ENCODE data around the gene STAG3. TPM values are rescaled to one million over a fixed set of nuclear protein-coding genes. Genes with fewer than 3 reads are reported as not detected.

The STAG3 gene
- polyA plus RNA-seq, 3 donors: 0.39 TPM; not detected in 1

DNA sequence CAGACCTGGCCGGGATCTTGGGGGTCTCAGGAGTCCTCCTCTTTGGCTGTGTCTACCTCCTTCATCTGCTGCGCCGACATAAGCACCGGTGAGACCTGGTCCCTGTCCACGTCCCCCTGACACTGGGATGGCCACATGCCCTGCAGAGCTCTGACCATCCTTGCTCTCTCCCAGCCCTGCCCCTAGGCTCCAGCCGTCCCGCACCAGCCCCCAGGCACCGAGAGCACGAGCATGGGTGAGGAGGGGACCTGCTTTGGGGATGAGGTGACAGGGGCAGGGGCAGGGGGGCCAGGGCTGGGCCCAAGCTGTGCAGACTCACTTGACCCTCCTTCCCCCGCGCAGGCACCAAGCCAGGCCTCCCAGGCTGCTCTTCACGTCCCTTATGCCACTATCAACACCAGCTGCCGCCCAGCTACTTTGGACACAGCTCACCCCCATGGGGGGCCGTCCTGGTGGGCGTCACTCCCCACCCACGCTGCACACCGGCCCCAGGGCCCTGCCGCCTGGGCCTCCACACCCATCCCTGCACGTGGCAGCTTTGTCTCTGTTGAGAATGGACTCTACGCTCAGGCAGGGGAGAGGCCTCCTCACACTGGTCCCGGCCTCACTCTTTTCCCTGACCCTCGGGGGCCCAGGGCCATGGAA, 43.0 kb downstream of the STAG3 start:
- Histone ChIP-seq H3K27me3 (ENCODE audit: control insufficient read depth in 2 of 2, insufficient read depth in 2 of 2, low read length in 2 of 2) (no peaks in the 10 kb centered on the region), H3K4me2 (replicated peaks; ENCODE audit: extremely low read depth, low read length, poor library complexity, severe bottlenecking) (no peak overlapping the region), H3K9ac (ENCODE audit: insufficient read depth, low read length, poor library complexity, severe bottlenecking) (no peak overlapping the region), H3K9me3 (replicated peaks in 1 of 2; ENCODE audit: control insufficient read depth in 1 of 2, insufficient read depth in 1 of 2, low read length in 2 of 2) (no peaks in the 10 kb centered on the region), H2AFZ (ENCODE audit: insufficient read depth, low read depth, low read length, poor library complexity, severe bottlenecking) (no peak overlapping the region), H3K36me3 (replicated peaks in 1 of 2; ENCODE audit: control insufficient read depth in 1 of 2, insufficient read depth in 2 of 2, low read length in 2 of 2) (no peaks in the 10 kb centered on the region), H3K4me1 (ENCODE audit: control insufficient read depth in 1 of 2, insufficient read depth in 2 of 2, low read length in 2 of 2) (no peaks in the 10 kb centered on the region), H3K4me3 (replicated peaks in 1 of 3; ENCODE audit: low read depth in 2 of 3, low read length in 3 of 3) (no peak overlapping the region), H3K79me2 (ENCODE audit: insufficient read depth, low read length) (no peaks in the 10 kb centered on the region), H4K20me1 (ENCODE audit: insufficient read depth, low read length) (no peaks in the 10 kb centered on the region), H3K27ac (ENCODE audit: low read depth in 1 of 2, low read length in 2 of 2) (no peak overlapping the region)
- Mint-ChIP-seq H3K36me3 (peaks cover 3 to 4% of the 10 kb centered on the region in 2 donors), H3K27ac (peak overlapping the region in 1 of 7 donors; percentile 79), H3K9me3 (no peaks in the 10 kb centered on the region), H3K4me1 (peaks cover 9% of the 10 kb centered on the region), H3K27me3 (ENCODE audit: low read depth in 3 of 3) (no peaks in the 10 kb centered on the region), H3K4me3 (peak overlapping the region in 1 of 2 donors; percentile 61)
- no peak for DNase-seq
- intact Hi-C loops (cut with micrococcal nuclease): no loop called here
- TF ChIP-seq, protein P1, sequence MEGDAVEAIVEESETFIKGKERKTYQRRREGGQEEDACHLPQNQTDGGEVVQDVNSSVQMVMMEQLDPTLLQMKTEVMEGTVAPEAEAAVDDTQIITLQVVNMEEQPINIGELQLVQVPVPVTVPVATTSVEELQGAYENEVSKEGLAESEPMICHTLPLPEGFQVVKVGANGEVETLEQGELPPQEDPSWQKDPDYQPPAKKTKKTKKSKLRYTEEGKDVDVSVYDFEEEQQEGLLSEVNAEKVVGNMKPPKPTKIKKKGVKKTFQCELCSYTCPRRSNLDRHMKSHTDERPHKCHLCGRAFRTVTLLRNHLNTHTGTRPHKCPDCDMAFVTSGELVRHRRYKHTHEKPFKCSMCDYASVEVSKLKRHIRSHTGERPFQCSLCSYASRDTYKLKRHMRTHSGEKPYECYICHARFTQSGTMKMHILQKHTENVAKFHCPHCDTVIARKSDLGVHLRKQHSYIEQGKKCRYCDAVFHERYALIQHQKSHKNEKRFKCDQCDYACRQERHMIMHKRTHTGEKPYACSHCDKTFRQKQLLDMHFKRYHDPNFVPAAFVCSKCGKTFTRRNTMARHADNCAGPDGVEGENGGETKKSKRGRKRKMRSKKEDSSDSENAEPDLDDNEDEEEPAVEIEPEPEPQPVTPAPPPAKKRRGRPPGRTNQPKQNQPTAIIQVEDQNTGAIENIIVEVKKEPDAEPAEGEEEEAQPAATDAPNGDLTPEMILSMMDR (IDR thresholded peaks at IDR 0.05): no peak
- 95% methylated on average over 17 of the region's 22 CpGs for WGBS (ENCODE audit: insufficient coverage)

DNA sequence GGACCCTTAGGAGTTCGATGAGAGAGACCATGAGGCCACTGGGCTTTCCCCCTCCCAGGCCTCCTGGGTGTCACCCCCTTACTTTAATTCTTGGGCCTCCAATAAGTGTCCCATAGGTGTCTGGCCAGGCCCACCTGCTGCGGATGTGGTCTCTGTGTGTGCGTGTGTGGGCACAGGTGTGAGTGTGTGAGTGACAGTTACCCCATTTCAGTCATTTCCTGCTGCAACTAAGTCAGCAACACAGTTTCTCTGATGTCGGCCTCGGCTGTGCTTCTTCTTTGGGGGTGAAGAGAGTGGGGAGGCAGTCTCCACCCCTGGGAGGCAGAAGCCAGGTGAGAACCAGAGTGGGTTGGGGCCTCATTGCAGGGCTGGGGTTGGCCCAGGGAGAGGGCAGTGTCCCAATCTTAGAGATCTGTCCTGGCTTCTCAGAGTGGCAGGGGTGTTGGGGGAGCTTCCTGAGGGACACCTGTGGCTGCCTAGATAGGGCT, 43.6 kb downstream of the STAG3 start:
- Histone ChIP-seq H3K9ac (ENCODE audit: insufficient read depth, low read length, poor library complexity, severe bottlenecking) (no peak overlapping the region), H4K20me1 (ENCODE audit: insufficient read depth, low read length) (no peaks in the 10 kb centered on the region), H3K4me2 (replicated peaks; ENCODE audit: extremely low read depth, low read length, poor library complexity, severe bottlenecking) (no peak overlapping the region), H3K9me3 (replicated peaks in 1 of 2; ENCODE audit: control insufficient read depth in 1 of 2, insufficient read depth in 1 of 2, low read length in 2 of 2) (no peaks in the 10 kb centered on the region), H2AFZ (ENCODE audit: insufficient read depth, low read depth, low read length, poor library complexity, severe bottlenecking) (no peak overlapping the region), H3K27me3 (ENCODE audit: control insufficient read depth in 2 of 2, insufficient read depth in 2 of 2, low read length in 2 of 2) (no peaks in the 10 kb centered on the region), H3K79me2 (ENCODE audit: insufficient read depth, low read length) (no peaks in the 10 kb centered on the region), H3K4me1 (ENCODE audit: control insufficient read depth in 1 of 2, insufficient read depth in 2 of 2, low read length in 2 of 2) (no peaks in the 10 kb centered on the region), H3K27ac (ENCODE audit: low read depth in 1 of 2, low read length in 2 of 2) (no peak overlapping the region), H3K4me3 (replicated peaks in 1 of 3; ENCODE audit: low read depth in 2 of 3, low read length in 3 of 3) (no peak overlapping the region), H3K36me3 (replicated peaks in 1 of 2; ENCODE audit: control insufficient read depth in 1 of 2, insufficient read depth in 2 of 2, low read length in 2 of 2) (no peaks in the 10 kb centered on the region)
- Mint-ChIP-seq H3K36me3 (peaks cover 3 to 4% of the 10 kb centered on the region in 2 donors), H3K9me3 (no peaks in the 10 kb centered on the region), H3K27me3 (ENCODE audit: low read depth in 3 of 3) (no peaks in the 10 kb centered on the region), H3K4me3 (peak overlapping the region in 1 of 2 donors; percentile 34), H3K4me1 (peaks cover 9% of the 10 kb centered on the region), H3K27ac (peak overlapping the region in 1 of 7 donors; percentile 79)
- DNase-seq: no peak
- 75% methylated on average over 3 of the region's 5 CpGs for WGBS (ENCODE audit: insufficient coverage)
- TF ChIP-seq, protein P1 (IDR thresholded peaks at IDR 0.05): no peak
- intact Hi-C loops (cut with micrococcal nuclease): no loop called here
